ENCODE results near the gene CABP2. TPM values are rescaled to one million over a fixed set of nuclear protein-coding genes. Genes with fewer than 3 reads are reported as not detected.
"Not testable (repeated sequence)": the region's sequence is repeated elsewhere in the genome, so short reads cannot be mapped to it uniquely, and the experiment has no call there.

Gene CABP2
- total RNA-seq, result not detected

GRCh38 chr11:67522844-67523555 is at the start of gene CABP2:
CABP2 (minus strand) TSS chr11:67523446; CDS start chr11:67523326, 120 bp downstream.
- Histone ChIP-seq H3K27me3 (no peaks in the 10 kb centered on the region), H3K36me3 (no peaks in the 10 kb centered on the region), H3K4me1 (peaks cover 0 to 7% (median 0%) of the 10 kb centered on the region in 4 donors), H3K27ac (no peak within 1 kb of the TSS), H3K4me3 (no peak within 1 kb of the TSS), H3K9me3 (no peaks in the 10 kb centered on the region)
- TF ChIP-seq POLR2A (IDR thresholded peaks at IDR 0.05) (no peak), CTCF (IDR thresholded peaks at IDR 0.05) (no peak)
- DNase-seq, result no peak

- peak overlapping the region in 2 of 4 donors; percentile 31 to 41 for H3K4me3 ChIP-seq
Observed at GRCh38 chr11:67572747-67573419, 49.6 kb upstream of the CABP2 start.

GRCh38 chr11:67572305-67572704 is 49.1 kb upstream of the CABP2 start:
- no peak for DNase-seq
- Histone ChIP-seq H3K27me3 (no peaks in the 10 kb centered on the region), H3K27ac (no peak overlapping the region)

More at GRCh38 chr11:67572747-67573419, 49.6 kb upstream of the CABP2 start:
- Histone ChIP-seq H3K27me3 (no peaks in the 10 kb centered on the region), H3K36me3 (no peaks in the 10 kb centered on the region), H3K9me3 (no peaks in the 10 kb centered on the region), H3K27ac (peak overlapping the region in 3 of 4 donors; percentile 9 to 69 (median 54)), H3K4me1 (no peaks in the 10 kb centered on the region)
- peak; percentile 47 to 86 (median 63) for DNase-seq
- TF ChIP-seq POLR2A (IDR thresholded peaks at IDR 0.05) (no peak), CTCF (IDR thresholded peaks at IDR 0.05) (peak; percentile 32 to 91 (median 76))

GRCh38 chr11:67571443-67571842 is 48.2 kb upstream of the CABP2 start:
- Histone ChIP-seq H3K36me3 (no peaks in the 10 kb centered on the region), H3K27me3 (no peaks in the 10 kb centered on the region), H3K27ac (no peak overlapping the region), H3K9me3 (no peaks in the 10 kb centered on the region), H3K4me1 (no peaks in the 10 kb centered on the region), H3K4me3 (no peak overlapping the region)
- no peak for DNase-seq
- no peak for TF ChIP-seq CTCF (IDR thresholded peaks at IDR 0.05)
- TF ChIP-seq POLR2A (IDR thresholded peaks at IDR 0.05), result no peak

More at GRCh38 chr11:67572305-67572704, 49.1 kb upstream of the CABP2 start:
- no peak overlapping the region for H3K4me3 ChIP-seq
- no peaks in the 10 kb centered on the region for H3K36me3 ChIP-seq
- H3K4me1 ChIP-seq, result no peaks in the 10 kb centered on the region
- TF ChIP-seq POLR2A (IDR thresholded peaks at IDR 0.05) (no peak), CTCF (IDR thresholded peaks at IDR 0.05) (no peak)
- no peaks in the 10 kb centered on the region for H3K9me3 ChIP-seq

- DNase-seq, result no peak
Observed at GRCh38 chr11:67564230-67564629, 41.0 kb upstream of the CABP2 start.

GRCh38 chr11:67563705-67564114 is 40.5 kb upstream of the CABP2 start:
- not testable (repeated sequence) for H3K36me3 ChIP-seq, H3K27me3 ChIP-seq, H3K9me3 ChIP-seq, H3K4me3 ChIP-seq, H3K4me1 ChIP-seq
- peak overlapping the region in 1 of 4 donors; percentile 5 for H3K27ac ChIP-seq
- peak in 2 of 3 donors; percentile 67 to 88 for DNase-seq

More at GRCh38 chr11:67564230-67564629, 41.0 kb upstream of the CABP2 start:
- Histone ChIP-seq H3K4me3 (no peak overlapping the region), H3K4me1 (peaks cover 0 to 6% (median 0%) of the 10 kb centered on the region in 4 donors), H3K36me3 (no peaks in the 10 kb centered on the region), H3K9me3 (no peaks in the 10 kb centered on the region), H3K27me3 (no peaks in the 10 kb centered on the region), H3K27ac (peak overlapping the region in 1 of 4 donors; percentile 5)
- TF ChIP-seq CTCF (IDR thresholded peaks at IDR 0.05), result no peak
- no peak for TF ChIP-seq POLR2A (IDR thresholded peaks at IDR 0.05)

Measured in Peyer's patch (tissue), 4 donors.